ENCODE measurements around the gene CSNK2A3.

Gene CSNK2A3

GRCh38 chr11:11322101-11322500 lies 30.9 kb downstream of the CSNK2A3 start:
- no peak overlapping the region for H3K4me3 ChIP-seq (ENCODE audit: low read length, poor library complexity, severe bottlenecking)
- H2AFZ ChIP-seq (ENCODE audit: low read length), result no peak overlapping the region
- no peaks in the 10 kb centered on the region for H4K20me1 ChIP-seq (ENCODE audit: insufficient read depth, low read length, poor library complexity, severe bottlenecking)
- no peaks in the 10 kb centered on the region for H3K36me3 ChIP-seq (ENCODE audit: insufficient read depth, low read length)
- H3K9me3 ChIP-seq (ENCODE audit: insufficient read depth, low read depth, low read length), result no peaks in the 10 kb centered on the region
- H3K4me2 ChIP-seq (ENCODE audit: low read depth, low read length, poor library complexity, severe bottlenecking), result no peak overlapping the region
- no peaks in the 10 kb centered on the region for H3F3A ChIP-seq (ENCODE audit: low read depth)
- no peak overlapping the region for H3K9ac ChIP-seq (ENCODE audit: low read depth, low read length, poor library complexity, severe bottlenecking)
- TF ChIP-seq CTCF (conservative IDR thresholded peaks at IDR 0.05; ENCODE audit: low read length), result no peak
- no peak for TF ChIP-seq EZH2phosphoT487 (IDR thresholded peaks at IDR 0.05; ENCODE audit: borderline replicate concordance)
- H3K27me3 ChIP-seq (ENCODE audit: insufficient read depth, low read length, poor library complexity, severe bottlenecking), result no peaks in the 10 kb centered on the region
- no peaks in the 10 kb centered on the region for H3K4me1 ChIP-seq (ENCODE audit: insufficient read depth, low read length, poor library complexity, severe bottlenecking)
- H3K9me2 ChIP-seq (replicated peaks; ENCODE audit: low read depth, low read length), result no peaks in the 10 kb centered on the region
- H3K79me2 ChIP-seq (ENCODE audit: insufficient read depth, low read length), result no peaks in the 10 kb centered on the region

- Histone ChIP-seq H3K9me3 (ENCODE audit: insufficient read depth, low read depth, low read length) (no peaks in the 10 kb centered on the region), H3K9me2 (replicated peaks; ENCODE audit: low read depth, low read length) (no peaks in the 10 kb centered on the region), H3K4me3 (ENCODE audit: low read length, poor library complexity, severe bottlenecking) (no peak overlapping the region), H4K20me1 (ENCODE audit: insufficient read depth, low read length, poor library complexity, severe bottlenecking) (no peaks in the 10 kb centered on the region), H2AFZ (ENCODE audit: low read length) (no peak overlapping the region), H3K36me3 (ENCODE audit: insufficient read depth, low read length) (no peaks in the 10 kb centered on the region), H3K4me1 (ENCODE audit: insufficient read depth, low read length, poor library complexity, severe bottlenecking) (no peaks in the 10 kb centered on the region), H3K4me2 (ENCODE audit: low read depth, low read length, poor library complexity, severe bottlenecking) (no peak overlapping the region), H3F3A (ENCODE audit: low read depth) (no peaks in the 10 kb centered on the region), H3K9ac (ENCODE audit: low read depth, low read length, poor library complexity, severe bottlenecking) (no peak overlapping the region), H3K27me3 (ENCODE audit: insufficient read depth, low read length, poor library complexity, severe bottlenecking) (no peaks in the 10 kb centered on the region), H3K79me2 (ENCODE audit: insufficient read depth, low read length) (no peaks in the 10 kb centered on the region)
- TF ChIP-seq EZH2phosphoT487 (IDR thresholded peaks at IDR 0.05; ENCODE audit: borderline replicate concordance) (no peak), CTCF (conservative IDR thresholded peaks at IDR 0.05; ENCODE audit: low read length) (no peak)
These were observed 32.2 kb downstream of the CSNK2A3 start for GRCh38 chr11:11320825-11321224.

GRCh38 chr11:11318961-11319360 lies 34.1 kb downstream of the CSNK2A3 start:
- H3K4me3 ChIP-seq (ENCODE audit: low read length, poor library complexity, severe bottlenecking), result no peak overlapping the region
- H2AFZ ChIP-seq (ENCODE audit: low read length), result no peak overlapping the region
- no peak overlapping the region for H3K4me2 ChIP-seq (ENCODE audit: low read depth, low read length, poor library complexity, severe bottlenecking)
- no peaks in the 10 kb centered on the region for H3K79me2 ChIP-seq (ENCODE audit: insufficient read depth, low read length)
- no peaks in the 10 kb centered on the region for H3K36me3 ChIP-seq (ENCODE audit: insufficient read depth, low read length)
- no peaks in the 10 kb centered on the region for H3F3A ChIP-seq (ENCODE audit: low read depth)
- H3K4me1 ChIP-seq (ENCODE audit: insufficient read depth, low read length, poor library complexity, severe bottlenecking), result peaks cover under 1% of the 10 kb centered on the region
- no peaks in the 10 kb centered on the region for H4K20me1 ChIP-seq (ENCODE audit: insufficient read depth, low read length, poor library complexity, severe bottlenecking)
- no peak for TF ChIP-seq CTCF (conservative IDR thresholded peaks at IDR 0.05; ENCODE audit: low read length)
- no peaks in the 10 kb centered on the region for H3K9me3 ChIP-seq (ENCODE audit: insufficient read depth, low read depth, low read length)
- no peaks in the 10 kb centered on the region for H3K9me2 ChIP-seq (replicated peaks; ENCODE audit: low read depth, low read length)
- no peaks in the 10 kb centered on the region for H3K27me3 ChIP-seq (ENCODE audit: insufficient read depth, low read length, poor library complexity, severe bottlenecking)
- no peak overlapping the region for H3K9ac ChIP-seq (ENCODE audit: low read depth, low read length, poor library complexity, severe bottlenecking)

All from Loucy (cell line).